ENCODE measurements around the gene NUP54.

DNA sequence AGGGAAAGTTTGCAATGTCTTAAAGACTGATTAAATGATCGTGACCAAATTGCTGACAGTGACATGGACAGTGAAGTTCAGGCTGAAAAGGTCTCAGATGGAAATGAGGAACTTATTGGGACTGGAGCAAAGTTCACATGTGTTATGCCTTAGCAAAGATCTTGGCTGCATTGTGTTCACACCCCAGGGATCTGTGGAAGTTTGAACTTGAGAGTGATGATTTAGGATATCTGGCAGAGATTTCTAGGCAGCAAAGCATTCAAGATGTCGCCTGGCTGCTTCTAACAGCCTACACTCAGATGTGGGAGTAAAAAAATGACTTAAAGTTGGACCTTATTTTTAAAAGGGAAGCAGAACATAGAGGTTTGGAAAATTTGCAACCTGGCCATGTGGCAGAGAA, 44.0 kb upstream of the NUP54 start:
- TF ChIP-seq, protein P1, sequence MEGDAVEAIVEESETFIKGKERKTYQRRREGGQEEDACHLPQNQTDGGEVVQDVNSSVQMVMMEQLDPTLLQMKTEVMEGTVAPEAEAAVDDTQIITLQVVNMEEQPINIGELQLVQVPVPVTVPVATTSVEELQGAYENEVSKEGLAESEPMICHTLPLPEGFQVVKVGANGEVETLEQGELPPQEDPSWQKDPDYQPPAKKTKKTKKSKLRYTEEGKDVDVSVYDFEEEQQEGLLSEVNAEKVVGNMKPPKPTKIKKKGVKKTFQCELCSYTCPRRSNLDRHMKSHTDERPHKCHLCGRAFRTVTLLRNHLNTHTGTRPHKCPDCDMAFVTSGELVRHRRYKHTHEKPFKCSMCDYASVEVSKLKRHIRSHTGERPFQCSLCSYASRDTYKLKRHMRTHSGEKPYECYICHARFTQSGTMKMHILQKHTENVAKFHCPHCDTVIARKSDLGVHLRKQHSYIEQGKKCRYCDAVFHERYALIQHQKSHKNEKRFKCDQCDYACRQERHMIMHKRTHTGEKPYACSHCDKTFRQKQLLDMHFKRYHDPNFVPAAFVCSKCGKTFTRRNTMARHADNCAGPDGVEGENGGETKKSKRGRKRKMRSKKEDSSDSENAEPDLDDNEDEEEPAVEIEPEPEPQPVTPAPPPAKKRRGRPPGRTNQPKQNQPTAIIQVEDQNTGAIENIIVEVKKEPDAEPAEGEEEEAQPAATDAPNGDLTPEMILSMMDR (IDR thresholded peaks at IDR 0.05), result no peak
- TF ChIP-seq POLR2A (IDR thresholded peaks at IDR 0.05), result no peak
